Cerebellar cortex (tissue), 1 donor: Measurements from ENCODE around the gene FSD1L.

ENCODE experiments used
- DNase-seq: peaks from one replicate; pipeline ENCODE4 v3.0.0-alpha.2; 2015; ENCODE audit warnings: low spot score

Gene FSD1L

GRCh38 chr9:105447814-105448812, at the start of gene FSD1L:
Gene FSD1L, plus strand, starts transcription at chr9:105448034. Its CDS starts 187 bp downstream, at chr9:105448221.
- peak; percentile 93 for DNase-seq

DNA sequence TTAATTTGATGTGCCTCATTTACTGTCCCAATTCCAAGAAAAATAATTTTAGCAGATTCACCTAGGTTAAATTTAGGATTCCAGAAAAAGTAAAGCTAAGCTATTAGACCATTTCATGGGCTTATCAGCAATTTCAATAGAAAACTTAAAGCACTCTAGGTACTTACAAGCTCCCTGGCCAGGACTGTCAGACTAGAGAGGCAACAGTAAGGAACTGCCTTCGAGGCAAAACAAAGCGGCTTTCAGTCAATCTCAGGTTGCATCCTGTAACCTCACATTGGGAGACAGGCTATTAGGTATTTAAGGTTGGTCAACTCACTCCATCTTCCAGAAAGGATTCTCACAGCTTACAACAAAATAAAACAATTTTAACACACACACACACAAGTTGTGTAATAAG, 48.7 kb upstream of the FSD1L start:
- DNase-seq = no peak

GRCh38 chr9:105401651-105402050, 46.2 kb upstream of the FSD1L start:
- no peak for DNase-seq

GRCh38 chr9:105403552-105404248, 44.1 kb upstream of the FSD1L start:
- no peak for DNase-seq

DNA sequence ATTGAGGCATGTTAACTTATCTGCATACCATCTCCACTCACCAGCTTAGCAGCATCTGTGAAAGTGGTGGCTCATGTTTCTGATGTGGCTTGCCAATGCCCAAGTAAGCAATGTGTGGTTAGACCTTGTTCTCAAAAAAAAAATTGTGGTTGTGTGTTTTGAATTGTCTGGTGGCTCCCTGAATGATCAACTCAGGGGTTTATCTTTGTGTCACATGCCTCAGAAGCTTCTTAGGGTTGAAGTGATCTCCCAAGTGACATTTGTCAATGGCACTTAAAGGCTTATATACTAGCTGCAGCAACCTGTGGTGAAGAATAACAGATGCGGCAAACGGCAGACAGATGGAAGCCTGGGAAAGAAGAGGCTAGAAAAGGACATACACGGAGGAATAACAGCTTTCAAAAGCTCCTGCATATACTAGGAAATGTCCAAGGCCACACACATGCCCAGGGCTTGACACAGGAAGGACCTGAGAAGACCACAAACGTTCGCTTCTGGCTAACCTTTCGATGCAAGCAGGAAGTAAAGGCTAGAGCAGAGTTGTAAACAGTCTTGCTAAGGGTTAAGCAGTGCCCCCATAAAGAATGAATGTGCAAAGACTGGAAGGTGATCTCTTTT, 42.2 kb upstream of the FSD1L start:
- no peak for DNase-seq

- no peak for DNase-seq
Observed at GRCh38 chr9:105406369-105406768, 41.5 kb upstream of the FSD1L start.

DNA sequence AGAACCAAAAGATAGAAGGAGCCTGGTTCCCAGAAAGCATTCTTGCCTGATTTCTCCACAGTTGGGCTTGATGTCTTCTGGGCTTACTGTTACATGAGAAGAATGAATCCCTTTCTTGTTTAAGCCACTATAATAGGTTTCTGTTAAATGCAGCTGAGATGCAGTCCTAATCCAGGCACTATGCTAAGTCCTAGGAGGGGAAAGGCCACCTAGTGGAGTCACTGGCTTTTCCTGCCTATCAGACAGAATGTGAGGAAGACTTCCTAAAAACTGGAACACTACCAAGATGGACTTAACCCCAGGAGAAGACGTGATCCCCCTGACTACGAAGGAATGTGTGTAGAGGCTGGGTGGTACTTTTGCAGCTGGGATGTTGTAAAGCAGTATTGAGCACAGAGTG, 34.3 kb upstream of the FSD1L start:
- DNase-seq = peak; percentile 48

- DNase-seq = peak; percentile 77
Observed at GRCh38 chr9:105414947-105415661, 32.7 kb upstream of the FSD1L start.

DNA sequence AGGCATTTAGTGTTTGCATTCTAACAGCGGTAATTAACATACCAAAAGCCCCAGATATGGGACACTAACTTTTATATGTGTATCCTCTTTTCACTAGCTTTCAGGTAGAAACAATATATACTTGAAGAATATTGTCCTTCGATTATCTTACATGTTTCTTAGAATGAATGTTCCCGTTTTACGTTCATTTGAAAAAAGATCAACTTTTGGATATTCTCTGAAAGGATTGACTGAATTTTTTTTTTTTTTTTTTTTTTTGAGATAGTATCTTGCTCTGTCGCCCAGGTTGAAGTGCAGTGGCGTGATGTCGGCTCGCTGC, 32.2 kb upstream of the FSD1L start:
- DNase-seq = no peak

- no peak for DNase-seq
Observed at GRCh38 chr9:105416840-105417239, 31.0 kb upstream of the FSD1L start.

GRCh38 chr9:105418588-105419500, 29.0 kb upstream of the FSD1L start:
- DNase-seq = no peak

GRCh38 chr9:105419816-105420597, 27.8 kb upstream of the FSD1L start:
- no peak for DNase-seq

GRCh38 chr9:105421154-105421553, 26.7 kb upstream of the FSD1L start:
- DNase-seq = no peak

DNA sequence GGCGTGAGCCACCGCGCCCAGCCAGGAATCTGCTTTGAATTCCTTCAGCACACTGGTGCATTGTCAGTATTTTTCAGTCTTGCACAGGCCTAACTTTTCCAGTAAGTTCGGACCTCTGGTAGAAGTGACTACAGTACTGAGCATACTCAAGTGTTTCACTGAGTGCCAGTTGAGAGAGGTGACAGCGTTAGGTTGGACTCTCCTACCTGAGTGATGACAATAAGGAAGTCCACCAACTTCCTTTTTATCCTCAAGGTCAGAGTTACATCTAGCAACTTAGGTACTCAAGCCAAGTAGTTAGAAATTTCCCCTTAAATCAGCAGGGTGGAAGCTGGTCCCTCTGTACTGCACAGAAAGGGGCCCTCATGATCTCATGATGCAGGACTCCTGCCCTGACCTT, 26.0 kb upstream of the FSD1L start:
- DNase-seq = no peak

DNA sequence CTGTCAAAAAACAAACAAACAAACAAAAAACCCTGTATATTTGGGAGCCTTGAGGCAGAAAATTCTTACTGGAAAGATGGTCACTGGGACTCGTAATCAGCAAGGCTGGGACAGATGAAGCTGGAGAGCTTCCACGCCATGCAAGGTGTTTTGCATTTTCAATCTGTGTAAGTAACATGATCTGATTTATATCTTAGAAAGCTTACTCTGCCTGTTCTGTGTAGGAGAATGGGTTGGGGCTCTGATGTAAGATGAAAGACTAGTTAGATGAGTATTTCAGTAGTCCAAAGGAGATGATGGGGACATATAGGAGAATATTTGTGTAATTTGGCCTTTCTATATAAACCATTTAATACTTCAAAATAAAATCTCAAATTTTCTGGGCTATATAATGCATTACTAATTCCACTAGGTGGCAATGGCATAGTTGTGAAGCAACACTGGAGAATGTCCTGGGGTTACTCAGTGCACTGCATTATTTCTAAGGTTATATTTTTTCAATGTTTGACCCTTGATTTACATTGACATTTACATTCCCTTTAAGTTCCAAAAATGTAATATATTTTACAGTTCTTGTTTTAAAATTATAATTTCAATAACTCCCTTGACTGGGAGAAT, 21.9 kb upstream of the FSD1L start:
- no peak for DNase-seq

DNA sequence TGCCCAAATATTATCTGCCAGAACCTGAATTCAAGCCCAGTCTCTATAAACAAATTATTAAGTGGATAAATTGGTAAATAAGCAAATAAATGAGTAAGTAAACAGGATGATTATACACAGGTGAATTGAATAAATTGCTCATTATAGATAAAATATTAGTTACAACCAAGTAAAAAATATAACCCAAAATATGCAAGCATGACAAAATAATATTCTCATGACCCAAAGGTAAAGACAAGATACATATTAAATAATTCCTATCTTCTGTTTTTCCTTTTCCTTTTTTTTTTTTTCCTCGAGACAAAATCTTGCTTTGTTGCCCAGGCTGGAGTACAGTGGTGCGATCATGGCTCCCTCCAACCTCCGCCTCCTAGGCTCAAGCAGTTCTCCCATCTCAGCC, 21.2 kb upstream of the FSD1L start:
- DNase-seq = no peak

DNA sequence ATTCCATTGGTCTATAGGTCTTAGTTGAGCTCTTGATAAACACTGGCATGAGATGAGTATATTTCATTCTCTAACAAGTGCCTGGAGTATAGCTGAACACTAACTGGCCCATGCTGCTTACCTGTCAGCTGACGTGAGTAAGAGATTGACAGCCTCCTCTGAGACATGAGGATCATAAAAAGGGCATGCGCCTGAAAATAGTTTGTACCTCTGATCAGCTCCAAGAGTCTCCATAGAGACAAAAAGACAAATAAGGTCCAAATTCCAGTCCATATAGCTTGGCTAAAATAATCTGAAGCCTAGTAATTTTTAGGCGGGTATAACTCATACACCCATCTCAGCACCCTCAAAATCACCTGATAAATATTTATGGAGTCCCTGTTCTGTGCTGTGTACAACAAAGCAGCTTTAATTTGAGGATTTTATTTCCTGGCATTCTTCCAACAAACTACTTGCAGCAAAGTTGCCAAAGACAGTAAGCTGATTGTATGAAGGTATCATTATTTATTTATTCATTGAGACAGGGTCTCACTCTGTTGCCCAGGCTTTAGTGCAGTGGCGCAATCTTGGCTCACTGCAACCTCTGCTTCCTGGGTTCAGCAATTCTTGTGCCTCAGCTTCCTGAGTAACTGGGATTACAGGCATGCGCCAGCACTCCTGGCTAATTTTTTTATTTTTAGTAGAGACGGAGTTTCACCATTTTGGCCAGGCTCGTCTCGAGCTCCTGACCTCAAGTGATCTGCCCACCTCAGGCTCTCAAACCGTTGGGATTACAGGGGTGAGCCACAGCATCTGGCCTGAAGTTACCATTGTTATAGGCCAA, 16.2 kb upstream of the FSD1L start:
- no peak for DNase-seq

DNA sequence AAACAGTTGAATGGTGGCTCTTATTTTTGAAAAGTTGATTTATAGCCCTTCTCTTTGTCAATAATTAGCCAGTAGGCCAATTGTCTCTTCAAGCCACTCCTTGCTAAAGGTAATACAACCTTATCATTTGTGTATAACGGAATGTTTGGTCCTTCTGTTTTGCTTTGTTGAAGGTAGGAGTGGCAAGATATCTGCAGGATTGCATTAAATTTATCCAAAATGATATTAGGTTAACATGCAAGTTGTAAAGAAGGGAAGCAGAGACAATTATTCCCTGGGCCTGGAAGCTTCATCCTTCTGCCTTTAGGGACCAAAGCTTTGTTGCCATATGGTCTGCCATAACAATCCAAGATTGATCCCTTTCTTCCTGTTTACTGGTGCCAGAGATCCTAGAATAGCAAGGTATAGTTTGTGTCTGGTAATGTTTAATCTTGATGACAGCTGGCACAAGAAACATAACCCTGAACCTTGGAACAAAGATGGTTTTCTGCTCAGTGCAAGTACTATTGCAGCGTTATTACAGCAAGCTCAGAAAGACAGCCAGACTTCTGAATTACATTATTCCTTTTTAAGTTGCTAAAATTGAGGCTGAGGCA, 15.5 kb upstream of the FSD1L start:
- DNase-seq = no peak

GRCh38 chr9:105435453-105435852, 12.4 kb upstream of the FSD1L start:
- DNase-seq = no peak
